HepG2 (cell line): ENCODE measurements around the gene IFT80. TPM values are rescaled to one million over a fixed set of nuclear protein-coding genes. Genes with fewer than 3 reads are reported as not detected.

Source experiments
- ATAC-seq: fragments of 200-7000 bp; cut with Tn5 transposase; 3 replicates; pipeline ENCODE4 v1.9.1; 2020; ENCODE audit warnings: mild to moderate bottlenecking, moderate library complexity
- BruUV-seq: library from RNA; stranded (reverse); fragments of 400-500 nt; replicated peaks from 2 replicates; lab custom pipeline; 2021; lab: Mats Ljungman, UMichigan
- CTCF ChIA-PET: fragments of 300-600 bp; formaldehyde crosslinking; extraction: SDS; loops from one replicate; lab custom pipeline; 2021; ENCODE audit warnings: low total read pairs, inconsistent platforms, low intra/inter-chr PET ratio; lab: Yijun Ruan, JAX
- POLR2A ChIA-PET: fragments of 350-600 bp; sonication (Branson Sonifier 250); formaldehyde crosslinking; loops from one replicate; lab custom pipeline; 2020; ENCODE audit warnings: antibody characterized with exemption, inconsistent platforms; lab: Yijun Ruan, JAX
- DNase-seq: peaks from one replicate; pipeline ENCODE4 v3.0.0-alpha.2; 2015; ENCODE audit warnings: low spot score
- FAIRE-seq: peaks from 3 replicates; lab custom pipeline; 2011; peaks lifted over from hg19 to GRCh38; lab: Jason Lieb, UNC
- H2AFZ ChIP-seq: one replicate; pipeline ENCODE4 v1.6.1; 2011; ENCODE audit warnings: low read length, inconsistent platforms
- H3K27ac ChIP-seq: fragments of 300-600 bp; 3 replicates; pipeline ENCODE4 v1.8.0; 2011; ENCODE audit warnings: mixed run types, mild to moderate bottlenecking, mixed read lengths, low read length, inconsistent platforms; ENCODE audit not compliant: insufficient read depth; ENCODE audit errors: extremely low read length
- H3K27me3 ChIP-seq, 2 experiments: fragments of 200-600 bp in 1 of 2; 2 replicates in 1 of 2; 3 replicates in 1 of 2; pipeline versions ENCODE4 v1.6.0 to v1.8.0; 2011; ENCODE audit warnings: low read length in 2 of 2, mild to moderate bottlenecking in 2 of 2, moderate library complexity in 2 of 2, inconsistent platforms in 1 of 2; ENCODE audit not compliant: insufficient read depth in 2 of 2, control insufficient read depth in 1 of 2
- H3K36me3 ChIP-seq, 2 experiments: fragments of 200-600 bp in 1 of 2; replicated peaks in 1 of 2; 2 replicates in 1 of 2; 3 replicates in 1 of 2; pipeline versions ENCODE4 v1.5.1 to v1.8.0; 2011; ENCODE audit warnings: low read length in 2 of 2, inconsistent platforms in 1 of 2; ENCODE audit not compliant: insufficient read depth in 2 of 2, control insufficient read depth in 1 of 2
- H3K4me1 ChIP-seq: 2 replicates; pipeline ENCODE4 v1.5.1; 2012; ENCODE audit warnings: low read length, inconsistent platforms; ENCODE audit not compliant: insufficient read depth
- H3K4me2 ChIP-seq: 2 replicates; pipeline ENCODE4 v1.6.0; 2011; ENCODE audit warnings: low read depth, low read length, inconsistent platforms
- H3K4me3 ChIP-seq, 3 experiments: fragments of 200-600 bp in 1 of 3; sonication (generic), shearing (Covaris generic) in 1 of 3; replicated peaks in 1 of 3; 2 replicates each; pipeline ENCODE4 v1.5.1; 2011 to 2016; ENCODE audit warnings: low read length in 3 of 3, inconsistent platforms in 2 of 3, low read depth in 2 of 3, mild to moderate bottlenecking in 2 of 3, control low read depth in 1 of 3, mixed read lengths in 1 of 3; ENCODE audit not compliant: insufficient read depth in 1 of 3
- H3K79me2 ChIP-seq: one replicate; pipeline ENCODE4 v1.6.1; 2011; ENCODE audit warnings: low read length, inconsistent platforms; ENCODE audit not compliant: insufficient read depth
- H3K9ac ChIP-seq: 2 replicates; pipeline ENCODE4 v1.6.0; 2011; ENCODE audit warnings: mild to moderate bottlenecking, low read depth, low read length, inconsistent platforms; ENCODE audit not compliant: insufficient read depth
- H3K9me3 ChIP-seq: 2 replicates; pipeline ENCODE4 v1.5.1; 2012; ENCODE audit warnings: mild to moderate bottlenecking, low read length
- H4K20me1 ChIP-seq: 2 replicates; pipeline ENCODE4 v1.6.0; 2011; ENCODE audit warnings: inconsistent platforms, mild to moderate bottlenecking, low read length, moderate library complexity; ENCODE audit not compliant: insufficient read depth
- ARNT2 ChIP-seq: sonication (generic); formaldehyde crosslinking; IDR thresholded peaks from 2 replicates; pipeline ENCODE4 v1.8.0; 2022; ENCODE audit warnings: mild to moderate bottlenecking, low read depth, missing genetic modification reagents, moderate library complexity
- BRD4 ChIP-seq: sonication (generic); formaldehyde crosslinking; IDR thresholded peaks from 2 replicates; pipeline ENCODE4 v1.4.0; 2020; ENCODE audit warnings: missing genetic modification reagents
- CHD2 ChIP-seq: IDR thresholded peaks from 2 replicates; pipeline ENCODE4 v1.6.1; 2011; ENCODE audit warnings: low read depth, low read length, improper control_type of control experiment
- FUBP1 ChIP-seq: sonication (generic); formaldehyde crosslinking; IDR thresholded peaks from 2 replicates; pipeline ENCODE4 v1.5.1; 2020; ENCODE audit warnings: missing genetic modification reagents, mild to moderate bottlenecking, borderline replicate concordance
- NFKB2 ChIP-seq: sonication (generic); formaldehyde crosslinking; IDR thresholded peaks from 2 replicates; pipeline ENCODE4 v1.4.0; 2020; ENCODE audit warnings: missing genetic modification reagents, borderline replicate concordance
- NONO ChIP-seq, 2 experiments: fragments of 450-650 bp in 1 of 2; sonication (generic) in 1 of 2; formaldehyde crosslinking in 1 of 2; IDR thresholded peaks in 1 of 2; conservative IDR thresholded peaks in 1 of 2; 2 replicates each; pipeline versions ENCODE4 v1.6.1 to v1.8.0; 2017 to 2022; ENCODE audit warnings: mild to moderate bottlenecking in 1 of 2, missing genetic modification reagents in 1 of 2, moderate library complexity in 1 of 2
- PCBP2 ChIP-seq: fragments of 200-400 bp; formaldehyde crosslinking; optimal IDR thresholded peaks from 2 replicates; pipeline ENCODE3; 2018; ENCODE audit warnings: low read length, low read depth; ENCODE audit not compliant: poor library complexity, severe bottlenecking
- PHF8 ChIP-seq: sonication (generic); formaldehyde crosslinking; IDR thresholded peaks from 2 replicates; pipeline ENCODE4 v1.5.0; 2020; ENCODE audit warnings: missing genetic modification reagents
- SMAD3 ChIP-seq: sonication (generic); formaldehyde crosslinking; IDR thresholded peaks from 2 replicates; pipeline ENCODE4 v1.4.0; 2020; ENCODE audit warnings: missing genetic modification reagents
- TFAP4 ChIP-seq: sonication (generic); IDR thresholded peaks from 2 replicates; pipeline ENCODE4 v1.6.1; 2016; ENCODE audit warnings: low read depth, borderline replicate concordance
- ZC3H13 ChIP-seq: sonication (generic); formaldehyde crosslinking; IDR thresholded peaks from 2 replicates; pipeline ENCODE4 v1.8.1; 2023; ENCODE audit warnings: mild to moderate bottlenecking, missing genetic modification reagents, moderate library complexity
- ZNF30 ChIP-seq: sonication (generic); formaldehyde crosslinking; IDR thresholded peaks from 2 replicates; pipeline ENCODE4 v1.5.0; 2020; ENCODE audit warnings: mild to moderate bottlenecking, missing genetic modification reagents
- ZNF496 ChIP-seq: sonication (generic); formaldehyde crosslinking; IDR thresholded peaks from 2 replicates; pipeline ENCODE4 v1.8.1; 2023; ENCODE audit warnings: mild to moderate bottlenecking, moderate library complexity, missing genetic modification reagents; ENCODE audit not compliant: insufficient replicate concordance
- ZNF605 ChIP-seq: sonication (generic); formaldehyde crosslinking; IDR thresholded peaks from 2 replicates; pipeline ENCODE4 v1.8.0; 2022; ENCODE audit warnings: mild to moderate bottlenecking, missing genetic modification reagents
- ZNF780A ChIP-seq: sonication (generic); formaldehyde crosslinking; IDR thresholded peaks from 2 replicates; pipeline ENCODE4 v1.8.0; 2022; ENCODE audit warnings: mild to moderate bottlenecking, missing genetic modification reagents, moderate library complexity
- WGBS: methylation state at CpG from one replicate; pipeline ENCODE4 v1.1.6; 2017; ENCODE audit warnings: low lambda C conversion rate; 5-methylcytosine and 5-hydroxymethylcytosine counted together
- in situ Hi-C: cut with HindIII; loops from 2 replicates; pipeline ENCODE4 v1.10.0; 2017; ENCODE audit warnings: low pct_unique_long_range_greater_than_20kb; ENCODE audit not compliant: extremely low pct_ligation_motif_present
- intact Hi-C: fragments of 100-400 bp; cut with micrococcal nuclease; formaldehyde crosslinking; loops from one replicate; pipeline ENCODE4 v1.10.0; 2022; ENCODE audit not compliant: unreplicated experiment
- polyA plus RNA-seq, 8 experiments: library from polyadenylated mRNA; depleted of rRNA in 3 of 8; stranded (reverse) in 7 of 8; unstranded in 1 of 8; fragments of >200 nt; fragmentation: Illumina TruSeq in 4 of 8; extraction: Trizol in 4 of 8; gene quantifications; 2 replicates each; pipeline versions ENCODE4 v1.2.1 to v1.2.3, GENCODE V29; 2011 to 2016; ENCODE audit warnings: low read depth in 4 of 8, missing spikeins in 1 of 8, mixed read lengths in 1 of 8; ENCODE audit not compliant: insufficient read depth in 1 of 8
- total RNA-seq, 5 experiments: library from RNA; depleted of rRNA; stranded (reverse); fragments of >200 nt; fragmentation: Illumina TruSeq; extraction: Trizol; gene quantifications; 2 replicates each; pipeline ENCODE4 v1.2.3, GENCODE V29; 2016; ENCODE audit warnings: low read depth in 1 of 5

Gene IFT80
- total and polyA plus RNA-seq, 2 of the 13 experiments (the other 11 are each of a cell fraction or from before 2014, with no cell fraction given) = 11.4 to 15.7 TPM

GRCh38 chr3:160287666-160288065 lies 111.4 kb downstream of the IFT80 start (continued):
- TF ChIP-seq FUBP1 (CRISPR knock-in tag) = no peak
- no peak for TF ChIP-seq ARNT2
- TF ChIP-seq NFKB2 = no peak
- no peak for TF ChIP-seq ZC3H13
- TF ChIP-seq ZNF780A (CRISPR knock-in tag) = no peak
- no peak for TF ChIP-seq PCBP2
- no peak for TF ChIP-seq SMAD3 (CRISPR knock-in tag)
- TF ChIP-seq BRD4 (CRISPR knock-in tag) = no peak

GRCh38 chr3:160286231-160286630 lies 112.8 kb downstream of the IFT80 start:
- no peaks in the 10 kb centered on the region for H3K9me3 ChIP-seq
- ATAC-seq (no peak), FAIRE-seq (no peak), DNase-seq (no peak)
- POLR2A ChIA-PET = no interaction called here
- H3K36me3 ChIP-seq = no peaks in the 10 kb centered on the region
- WGBS = 95% methylated on average over 1 of the region's 1 CpG
- peaks cover 9% of the 10 kb centered on the region for H3K4me1 ChIP-seq
- H4K20me1 ChIP-seq = no peaks in the 10 kb centered on the region
- CTCF ChIA-PET = no interaction called here
- H3K9ac ChIP-seq = no peak overlapping the region
- H2AFZ ChIP-seq = no peak overlapping the region
- BruUV-seq = no TSS peak
- in situ Hi-C loops (no loop called here), intact Hi-C loops (no loop called here)
- H3K4me3 ChIP-seq = no peak overlapping the region
- no peaks in the 10 kb centered on the region for H3K79me2 ChIP-seq
- no peak for TF ChIP-seq TFAP4
- no peak for TF ChIP-seq ZNF30 (CRISPR knock-in tag)
- TF ChIP-seq ZNF496 (CRISPR knock-in tag) = no peak
- TF ChIP-seq ZNF605 (CRISPR knock-in tag) = no peak
- no peak for TF ChIP-seq PHF8
- no peak for TF ChIP-seq NONO (IDR thresholded peaks at IDR 0.05)
- TF ChIP-seq NONO (CRISPR knock-in tag; conservative IDR thresholded peaks at IDR 0.05) = no peak
- no peak for TF ChIP-seq CHD2
- H3K4me2 ChIP-seq = no peak overlapping the region
- H3K27me3 ChIP-seq = no peaks in the 10 kb centered on the region
- H3K27ac ChIP-seq = no peak overlapping the region
